ENCODE data around the gene CDH24.

CDH24 gene

DNA sequence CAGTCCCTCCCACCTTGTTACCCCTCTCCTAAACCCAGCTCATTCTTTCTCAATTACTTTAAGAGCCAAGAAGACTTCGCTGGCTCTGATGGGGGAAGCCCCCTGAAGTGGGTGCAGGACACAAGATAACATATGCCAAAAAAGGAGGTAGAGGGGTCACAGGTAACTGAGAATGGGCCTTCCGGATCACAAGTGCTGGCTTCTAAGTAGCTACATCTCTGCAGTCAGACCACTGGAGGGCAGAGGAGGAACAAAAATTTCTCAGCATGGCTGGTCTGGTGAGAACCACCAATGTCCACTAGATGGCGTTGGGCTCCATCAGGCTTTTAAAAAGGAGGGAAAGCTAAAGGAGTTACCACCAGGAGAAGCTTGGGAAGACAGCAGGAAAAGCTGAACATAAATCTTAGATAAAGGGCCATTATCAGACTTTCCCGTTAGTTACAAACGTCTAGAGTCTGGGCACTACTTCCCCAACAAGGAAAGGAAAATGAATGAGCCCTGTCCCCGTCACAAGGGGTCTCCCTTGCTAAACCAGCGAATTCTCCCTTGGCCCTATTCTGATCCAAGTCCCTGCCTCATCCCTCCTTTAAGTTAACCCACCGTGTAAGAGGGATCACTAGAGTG, 11.6 kb upstream of the CDH24 start:
- peak; percentile 86 for DNase-seq (ENCODE audit: low read depth)

GRCh38 chr14:23067847-23068788, 10.8 kb upstream of the CDH24 start:
- TF ChIP-seq MYC (IDR thresholded peaks at IDR 0.05; ENCODE audit: low read depth, low read length) = no peak
- TF ChIP-seq POLR2A (IDR thresholded peaks at IDR 0.05; ENCODE audit: extremely low read depth, insufficient read length) = no peak
- TF ChIP-seq, protein P1, sequence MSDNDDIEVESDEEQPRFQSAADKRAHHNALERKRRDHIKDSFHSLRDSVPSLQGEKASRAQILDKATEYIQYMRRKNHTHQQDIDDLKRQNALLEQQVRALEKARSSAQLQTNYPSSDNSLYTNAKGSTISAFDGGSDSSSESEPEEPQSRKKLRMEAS (IDR thresholded peaks at IDR 0.05; ENCODE audit: low read depth, low read length) = no peak
- TF ChIP-seq CTCF (IDR thresholded peaks at IDR 0.05; ENCODE audit: low read depth, low read length) = no peak
- no peak for DNase-seq (ENCODE audit: low read depth)
- peak overlapping the region; percentile 12 for H3K4me3 ChIP-seq (ENCODE audit: low read depth, low read length)

More for the DNA sequence above, 11.6 kb upstream of the CDH24 start:
- H3K4me3 ChIP-seq (ENCODE audit: low read depth, low read length) = peak overlapping the region; percentile 12
- TF ChIP-seq POLR2A (IDR thresholded peaks at IDR 0.05; ENCODE audit: extremely low read depth, insufficient read length) = no peak
- peak; percentile 77 for TF ChIP-seq MYC (IDR thresholded peaks at IDR 0.05; ENCODE audit: low read depth, low read length)
- TF ChIP-seq, protein P1 (IDR thresholded peaks at IDR 0.05; ENCODE audit: low read depth, low read length) = peak; percentile 63
- TF ChIP-seq CTCF (IDR thresholded peaks at IDR 0.05; ENCODE audit: low read depth, low read length) = peak; percentile 98

GRCh38 chr14:23066855-23067744, 9.8 kb upstream of the CDH24 start:
- TF ChIP-seq, protein P1 (IDR thresholded peaks at IDR 0.05; ENCODE audit: low read depth, low read length) = no peak
- TF ChIP-seq MYC (IDR thresholded peaks at IDR 0.05; ENCODE audit: low read depth, low read length) = no peak
- no peak for TF ChIP-seq POLR2A (IDR thresholded peaks at IDR 0.05; ENCODE audit: extremely low read depth, insufficient read length)
- no peak for TF ChIP-seq CTCF (IDR thresholded peaks at IDR 0.05; ENCODE audit: low read depth, low read length)
- H3K4me3 ChIP-seq (ENCODE audit: low read depth, low read length) = no peak overlapping the region
- DNase-seq (ENCODE audit: low read depth) = no peak

- no peak overlapping the region for H3K4me3 ChIP-seq (ENCODE audit: low read depth, low read length)
- no peak for DNase-seq (ENCODE audit: low read depth)
- TF ChIP-seq MYC (IDR thresholded peaks at IDR 0.05; ENCODE audit: low read depth, low read length) (no peak), CTCF (IDR thresholded peaks at IDR 0.05; ENCODE audit: low read depth, low read length) (no peak), POLR2A (IDR thresholded peaks at IDR 0.05; ENCODE audit: extremely low read depth, insufficient read length) (no peak)
- TF ChIP-seq, protein P1 (IDR thresholded peaks at IDR 0.05; ENCODE audit: low read depth, low read length) = no peak
Observed at GRCh38 chr14:23066368-23066767, 9.0 kb upstream of the CDH24 start.

GRCh38 chr14:23063601-23064000, 6.3 kb upstream of the CDH24 start:
- no peak overlapping the region for H3K4me3 ChIP-seq (ENCODE audit: low read depth, low read length)
- no peak for DNase-seq (ENCODE audit: low read depth)
- TF ChIP-seq POLR2A (IDR thresholded peaks at IDR 0.05; ENCODE audit: extremely low read depth, insufficient read length) (no peak), CTCF (IDR thresholded peaks at IDR 0.05; ENCODE audit: low read depth, low read length) (no peak), MYC (IDR thresholded peaks at IDR 0.05; ENCODE audit: low read depth, low read length) (no peak)
- TF ChIP-seq, protein P1 (IDR thresholded peaks at IDR 0.05; ENCODE audit: low read depth, low read length) = no peak
